Measurements from ENCODE around the gene TGFBRAP1.

GRCh38 chr2:105262651-105263091 is 66.9 kb downstream of the TGFBRAP1 start:
- TF ChIP-seq EP300 (IDR thresholded peaks at IDR 0.05) = no peak
- no peak for TF ChIP-seq POLR2A (IDR thresholded peaks at IDR 0.05)
- TF ChIP-seq CTCF (IDR thresholded peaks at IDR 0.05) = no peak
- no peak for TF ChIP-seq POLR2AphosphoS5 (IDR thresholded peaks at IDR 0.05)
